Small intestine (tissue), 7 donors: Measurements from ENCODE around the gene LRRC37B. TPM values are rescaled to one million over a fixed set of nuclear protein-coding genes. Genes with fewer than 3 reads are reported as not detected.
"Not testable (repeated sequence)": the region's sequence is repeated elsewhere in the genome, so short reads cannot be mapped to it uniquely, and the experiment has no call there.

ENCODE experiments used
- DNase-seq, 2 donors: peaks; one replicate each; pipeline versions ENCODE4 v3.0.0 to v3.0.0-alpha.2; 2013
- FAIRE-seq: peaks from 2 replicates; lab custom pipeline; 2012; peaks lifted over from hg19 to GRCh38; lab: Jason Lieb, UNC
- H3K27ac ChIP-seq, 3 donors: one replicate each; pipeline ENCODE4 v1.5.1; 2013; ENCODE audit warnings: low read length in 2 of 3, mild to moderate bottlenecking in 2 of 3, control low read depth in 1 of 3, inconsistent platforms in 1 of 3, low read depth in 1 of 3, moderate library complexity in 1 of 3
- H3K27me3 ChIP-seq, 3 donors: one replicate each; pipeline ENCODE4 v1.6.1; 2013; ENCODE audit warnings: low read length in 3 of 3, inconsistent platforms in 1 of 3; ENCODE audit not compliant: control insufficient read depth in 3 of 3, insufficient read depth in 3 of 3
- H3K36me3 ChIP-seq, 3 donors: one replicate each; pipeline ENCODE4 v1.6.1; 2013; ENCODE audit warnings: low read length in 3 of 3, inconsistent platforms in 1 of 3, low read depth in 1 of 3, mild to moderate bottlenecking in 1 of 3, moderate library complexity in 1 of 3; ENCODE audit not compliant: control insufficient read depth in 3 of 3, insufficient read depth in 2 of 3
- H3K4me1 ChIP-seq, 3 donors: one replicate each; pipeline ENCODE4 v1.6.1; 2013; ENCODE audit warnings: low read length in 2 of 3, inconsistent platforms in 1 of 3, low read depth in 1 of 3, mild to moderate bottlenecking in 1 of 3, moderate library complexity in 1 of 3; ENCODE audit not compliant: control insufficient read depth in 3 of 3, insufficient read depth in 2 of 3
- H3K4me3 ChIP-seq, 3 donors: one replicate each; pipeline ENCODE4 v1.5.1; 2013; ENCODE audit warnings: low read length in 3 of 3, control low read depth in 1 of 3, inconsistent platforms in 1 of 3, low read depth in 1 of 3, mild to moderate bottlenecking in 1 of 3, moderate library complexity in 1 of 3
- H3K9me3 ChIP-seq, 2 donors: one replicate each; pipeline ENCODE4 v1.6.1; 2013; ENCODE audit warnings: low read depth in 1 of 2, low read length in 1 of 2; ENCODE audit not compliant: control insufficient read depth in 2 of 2, insufficient read depth in 1 of 2
- whole genome bisulfite sequencing, 3 donors: extraction: QIAGEN DNeasy Blood & Tissue Kit; methylation state at CpG; one replicate each; pipeline ENCODE4 v1.1.7; 2013; 5-methylcytosine and 5-hydroxymethylcytosine counted together
- polyA plus RNA-seq, 4 donors: library from polyadenylated mRNA; stranded (reverse) in 3 of 4; unstranded in 1 of 4; fragments of 200-250 nt in 3 of 4; fragments of 120-200 nt in 1 of 4; gene quantifications; one replicate each; pipeline versions ENCODE4 v1.2.1 to v1.2.3, GENCODE V29; 2013
- donor health status: healthy with polysubstance abuse.
- donor health status: control.
- donor health status: control.
- donor health status: Bipolar disorder and iron deficiency.
- donor health status: healthy.

The LRRC37B gene
- polyA plus RNA-seq, 4 donors: 8.6 to 26.2 (median 14.0) TPM

GRCh38 chr17:32086833-32087232 is 79.7 kb downstream of the LRRC37B start:
- WGBS, 3 donors: 88 to 94% (median 90%) methylated on average over 4 of the region's 4 CpGs
- not testable (repeated sequence) for H3K27ac ChIP-seq, H3K27me3 ChIP-seq, H3K36me3 ChIP-seq, FAIRE-seq, H3K4me3 ChIP-seq, H3K9me3 ChIP-seq, H3K4me1 ChIP-seq, DNase-seq

- WGBS, 3 donors: 89 to 100% (median 90%) methylated on average over 1 of the region's 1 CpG
- FAIRE-seq, DNase-seq: not testable (repeated sequence)
Observed at GRCh38 chr17:32092062-32092461, 84.9 kb downstream of the LRRC37B start.

GRCh38 chr17:32099686-32100085 is 92.5 kb downstream of the LRRC37B start:
- no peak for FAIRE-seq
- Histone ChIP-seq H3K4me1 (no peaks in the 10 kb centered on the region), H3K27ac (no peak overlapping the region), H3K27me3 (no peaks in the 10 kb centered on the region), H3K36me3 (no peaks in the 10 kb centered on the region), H3K9me3 (no peaks in the 10 kb centered on the region), H3K4me3 (no peak overlapping the region)
- WGBS, 3 donors: 70 to 79% (median 71%) methylated on average over 2 of the region's 2 CpGs
- no peak for DNase-seq

More at GRCh38 chr17:32092062-32092461, 84.9 kb downstream of the LRRC37B start:
- H3K9me3 ChIP-seq, H3K27me3 ChIP-seq, H3K4me1 ChIP-seq, H3K4me3 ChIP-seq, H3K36me3 ChIP-seq, H3K27ac ChIP-seq: not testable (repeated sequence)

GRCh38 chr17:32100323-32100722 is 93.1 kb downstream of the LRRC37B start:
- H3K36me3 ChIP-seq, H3K27me3 ChIP-seq, FAIRE-seq, H3K27ac ChIP-seq, H3K9me3 ChIP-seq, DNase-seq, H3K4me3 ChIP-seq, H3K4me1 ChIP-seq: not testable (repeated sequence)
- WGBS, 3 donors: 72 to 79% (median 77%) methylated on average over 8 of the region's 8 CpGs

- H3K9me3 ChIP-seq: no peaks in the 10 kb centered on the region
- peak in 1 of 2 donors; percentile 72 for DNase-seq
- no peak overlapping the region for H3K4me3 ChIP-seq
- H3K36me3 ChIP-seq: no peaks in the 10 kb centered on the region
- FAIRE-seq: no peak
- 15 to 61% (median 49%) methylated on average over 8 of the region's 8 CpGs for WGBS, 3 donors
- no peaks in the 10 kb centered on the region for H3K27me3 ChIP-seq
- no peak overlapping the region for H3K27ac ChIP-seq
- no peaks in the 10 kb centered on the region for H3K4me1 ChIP-seq
Observed at GRCh38 chr17:32100971-32101631, 93.9 kb downstream of the LRRC37B start.

GRCh38 chr17:32102172-32102571 is 95.0 kb downstream of the LRRC37B start:
- 87 to 92% (median 89%) methylated on average over 3 to 5 of the region's 5 CpGs for WGBS, 3 donors
- Histone ChIP-seq H3K4me1 (no peaks in the 10 kb centered on the region), H3K27ac (no peak overlapping the region), H3K4me3 (no peak overlapping the region), H3K36me3 (no peaks in the 10 kb centered on the region), H3K27me3 (no peaks in the 10 kb centered on the region), H3K9me3 (no peaks in the 10 kb centered on the region)
- no peak for DNase-seq
- no peak for FAIRE-seq

GRCh38 chr17:32102646-32103186 is 95.5 kb downstream of the LRRC37B start:
- Histone ChIP-seq H3K36me3 (no peaks in the 10 kb centered on the region), H3K27ac (no peak overlapping the region), H3K4me3 (no peak overlapping the region), H3K9me3 (no peaks in the 10 kb centered on the region), H3K4me1 (no peaks in the 10 kb centered on the region), H3K27me3 (no peaks in the 10 kb centered on the region)
- WGBS, 3 donors: 69 to 85% (median 78%) methylated on average over 5 of the region's 5 CpGs
- no peak for DNase-seq
- no peak for FAIRE-seq
